Measurements from ENCODE around the gene LARP1.
A peak's percentile ranks its signal among the peaks of the same experiment; 100 is the strongest.
"Not testable (repeated sequence)": the region's sequence is repeated elsewhere in the genome, so short reads cannot be mapped to it uniquely, and the experiment has no call there.

Gene LARP1

DNA sequence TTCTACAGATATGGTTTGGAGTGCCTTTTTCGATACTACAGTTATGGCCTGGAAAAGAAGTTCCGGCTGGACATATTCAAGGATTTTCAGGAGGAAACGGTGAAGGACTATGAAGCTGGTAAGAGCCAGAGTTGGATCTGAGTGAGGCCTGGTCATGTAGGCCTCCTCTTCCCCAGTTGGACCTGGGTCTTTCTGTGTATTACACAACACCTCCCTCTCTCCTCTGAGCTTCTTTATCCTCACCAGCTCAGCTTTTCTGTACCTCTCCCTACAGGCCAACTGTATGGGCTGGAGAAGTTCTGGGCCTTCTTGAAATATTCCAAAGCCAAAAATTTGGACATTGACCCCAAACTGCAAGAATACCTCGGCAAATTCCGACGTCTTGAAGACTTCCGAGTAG lies 56.1 kb downstream of the LARP1 start:
- peak overlapping the region; percentile 63 for H3K27ac Mint-ChIP-seq
- no peaks in the 10 kb centered on the region for H3K9me3 Mint-ChIP-seq
- ATAC-seq (replicated peaks): no peak
- no peaks in the 10 kb centered on the region for H3K27me3 Mint-ChIP-seq
- no peak overlapping the region for H3K4me3 Mint-ChIP-seq
- H3K36me3 Mint-ChIP-seq: peaks cover 49 to 67% of the 10 kb centered on the region in 2 donors
- no peak for DNase-seq
- H3K4me1 Mint-ChIP-seq: peaks cover 18 to 32% of the 10 kb centered on the region in 2 donors

DNA sequence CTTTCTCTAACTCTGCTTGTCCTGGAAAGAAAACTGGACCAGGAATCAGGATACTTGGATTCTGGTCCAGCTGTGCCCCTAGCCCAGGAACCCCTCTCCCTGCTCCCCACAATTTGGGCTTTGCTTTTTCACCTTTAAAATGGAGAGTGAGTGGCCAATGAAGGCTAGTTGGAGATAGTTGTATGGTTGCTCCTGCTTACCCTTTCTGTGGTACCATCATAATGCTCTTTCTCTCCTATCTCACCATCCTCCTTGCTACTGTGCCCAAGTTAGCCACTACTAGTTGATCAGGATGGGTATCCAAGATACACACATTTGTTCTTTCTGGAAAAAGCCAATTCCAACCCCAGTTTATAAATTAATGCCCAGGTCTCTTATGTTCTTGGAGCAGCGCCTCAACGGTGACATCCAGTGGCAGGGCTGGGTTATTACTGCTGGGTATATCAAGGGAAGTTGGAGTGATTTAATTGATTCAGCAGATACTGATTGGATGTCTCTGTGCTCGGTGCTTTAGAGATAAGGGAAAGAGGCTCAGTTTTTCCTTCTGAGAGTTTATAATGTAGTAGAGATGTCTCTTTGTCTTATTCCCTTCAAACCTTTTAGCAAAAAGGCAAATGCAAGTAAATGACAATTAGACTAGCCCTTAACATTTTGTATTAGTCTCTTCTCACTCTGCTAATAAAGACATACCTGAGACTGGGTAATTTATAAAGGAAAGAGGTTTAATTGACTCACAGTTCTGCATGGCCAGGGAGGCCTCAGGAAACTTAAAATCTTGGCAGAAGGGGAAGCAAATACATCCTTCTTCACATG lies 56.7 kb downstream of the LARP1 start:
- H3K4me1 Mint-ChIP-seq: peaks cover 18 to 37% of the 10 kb centered on the region in 2 donors
- H3K9me3 Mint-ChIP-seq: no peaks in the 10 kb centered on the region
- peak; percentile 34 for DNase-seq
- H3K27ac Mint-ChIP-seq: no peak overlapping the region
- ATAC-seq (replicated peaks): peak; percentile 73 to 76
- no peak overlapping the region for H3K4me3 Mint-ChIP-seq
- H3K36me3 Mint-ChIP-seq: peaks cover 53 to 67% of the 10 kb centered on the region in 2 donors
- no peaks in the 10 kb centered on the region for H3K27me3 Mint-ChIP-seq

DNA sequence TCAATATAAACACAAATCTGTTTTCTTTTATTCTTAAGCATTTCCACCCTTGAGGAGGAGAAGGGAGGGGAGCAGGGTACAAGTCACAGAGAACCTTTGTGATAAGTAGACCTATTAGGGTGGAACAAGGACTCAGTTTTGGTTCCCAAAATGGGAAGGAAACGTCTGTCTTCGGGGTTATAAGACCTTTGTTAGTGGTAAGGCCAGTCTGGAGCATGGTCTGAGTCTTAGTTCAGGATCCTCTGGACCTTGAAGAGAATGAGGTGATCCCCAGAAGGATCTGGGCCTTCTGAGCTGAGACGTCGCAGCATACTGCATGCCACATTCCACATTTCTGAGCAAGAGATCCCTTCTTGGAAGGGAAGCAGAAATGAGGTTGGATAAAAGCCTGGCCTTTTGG lies 58.0 kb downstream of the LARP1 start:
- Mint-ChIP-seq H3K9me3 (no peaks in the 10 kb centered on the region), H3K27ac (peak overlapping the region; percentile 47), H3K4me3 (no peak overlapping the region), H3K27me3 (no peaks in the 10 kb centered on the region), H3K4me1 (peaks cover 18 to 37% of the 10 kb centered on the region in 2 donors), H3K36me3 (peaks cover 54 to 68% of the 10 kb centered on the region in 2 donors)
- ATAC-seq (replicated peaks) (peak; percentile 63 to 72), DNase-seq (no peak)

DNA sequence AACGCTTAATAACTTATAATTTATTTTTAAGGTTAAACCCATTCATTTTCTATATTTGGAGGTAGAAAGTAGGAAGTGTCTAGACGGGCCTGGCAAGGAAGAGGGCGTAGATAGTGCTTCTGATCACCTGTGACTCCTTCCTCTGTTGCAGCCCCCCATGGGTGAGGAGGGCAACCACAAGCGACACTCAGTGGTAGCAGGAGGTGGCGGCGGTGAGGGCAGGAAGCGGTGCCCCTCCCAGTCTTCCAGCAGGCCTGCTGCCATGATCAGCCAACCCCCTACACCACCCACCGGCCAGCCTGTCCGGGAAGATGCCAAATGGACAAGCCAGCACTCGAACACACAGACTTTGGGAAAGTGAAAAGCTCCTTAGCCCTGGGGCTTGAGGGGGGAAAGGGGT lies 58.6 kb downstream of the LARP1 start:
- Mint-ChIP-seq H3K4me3 (no peak overlapping the region), H3K27ac (peak overlapping the region; percentile 25), H3K4me1 (peaks cover 19 to 37% of the 10 kb centered on the region in 2 donors), H3K9me3 (no peaks in the 10 kb centered on the region), H3K27me3 (no peaks in the 10 kb centered on the region), H3K36me3 (peaks cover 50 to 66% of the 10 kb centered on the region in 2 donors)
- ATAC-seq (replicated peaks) (peak in 1 of 2 donors; percentile 44), DNase-seq (no peak)

DNA sequence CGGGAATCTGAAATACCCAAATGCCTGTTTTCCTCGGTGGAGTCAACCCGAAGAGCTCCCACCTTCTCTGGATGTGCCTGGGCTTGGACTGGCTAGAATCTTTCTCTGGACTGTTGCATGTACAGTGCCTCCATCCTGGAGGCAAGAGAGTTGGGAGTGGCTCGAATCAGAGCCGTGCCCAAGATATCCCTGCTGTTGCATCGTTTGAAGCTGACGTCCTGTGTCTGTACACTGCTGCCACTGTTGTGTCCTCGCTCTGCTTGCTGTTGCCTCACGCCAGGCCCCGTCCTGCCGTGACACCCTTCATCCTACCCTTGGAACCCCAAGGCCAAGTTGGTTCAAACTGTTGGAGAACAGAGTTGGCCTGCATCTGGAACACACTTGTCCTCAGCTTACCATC lies 59.8 kb downstream of the LARP1 start:
- Mint-ChIP-seq H3K27ac (peak overlapping the region; percentile 82), H3K4me1 (peaks cover 21 to 37% of the 10 kb centered on the region in 2 donors), H3K9me3 (no peaks in the 10 kb centered on the region), H3K36me3 (peaks cover 57 to 71% of the 10 kb centered on the region in 2 donors), H3K4me3 (no peak overlapping the region), H3K27me3 (no peaks in the 10 kb centered on the region)
- no peak for ATAC-seq (replicated peaks)
- no peak for DNase-seq

DNA sequence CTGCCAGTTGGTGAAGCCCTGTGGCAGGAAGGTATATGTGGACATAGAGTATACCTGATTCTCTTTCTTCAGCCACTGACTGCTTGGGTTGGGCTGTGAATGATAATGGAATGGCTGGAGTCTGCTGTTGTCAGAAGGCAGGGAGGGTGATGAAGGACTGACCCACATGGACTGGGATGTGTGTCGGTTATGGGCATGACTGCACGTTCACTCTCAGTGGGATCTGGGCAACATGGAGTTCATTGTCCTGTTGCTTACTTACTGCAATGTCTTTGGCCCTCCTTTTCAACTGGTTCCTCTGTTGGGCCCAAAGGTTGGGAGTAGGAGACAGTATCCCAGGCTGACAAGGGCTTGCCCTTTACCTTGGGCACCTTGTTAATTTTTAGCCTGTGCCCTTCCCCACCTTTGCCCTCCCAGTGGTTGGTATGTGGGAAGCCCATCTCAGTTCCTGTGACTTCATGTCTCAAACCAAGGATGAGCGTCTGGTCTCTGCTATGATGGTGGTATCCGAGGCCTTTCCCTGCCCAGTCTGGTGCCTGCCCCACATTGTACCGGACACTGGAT lies 60.6 kb downstream of the LARP1 start:
- Mint-ChIP-seq H3K36me3 (peaks cover 62 to 78% of the 10 kb centered on the region in 2 donors), H3K4me1 (peaks cover 21 to 37% of the 10 kb centered on the region in 2 donors), H3K9me3 (no peaks in the 10 kb centered on the region), H3K27ac (peak overlapping the region; percentile 34), H3K27me3 (no peaks in the 10 kb centered on the region), H3K4me3 (no peak overlapping the region)
- DNase-seq (no peak), ATAC-seq (replicated peaks) (no peak)

DNA sequence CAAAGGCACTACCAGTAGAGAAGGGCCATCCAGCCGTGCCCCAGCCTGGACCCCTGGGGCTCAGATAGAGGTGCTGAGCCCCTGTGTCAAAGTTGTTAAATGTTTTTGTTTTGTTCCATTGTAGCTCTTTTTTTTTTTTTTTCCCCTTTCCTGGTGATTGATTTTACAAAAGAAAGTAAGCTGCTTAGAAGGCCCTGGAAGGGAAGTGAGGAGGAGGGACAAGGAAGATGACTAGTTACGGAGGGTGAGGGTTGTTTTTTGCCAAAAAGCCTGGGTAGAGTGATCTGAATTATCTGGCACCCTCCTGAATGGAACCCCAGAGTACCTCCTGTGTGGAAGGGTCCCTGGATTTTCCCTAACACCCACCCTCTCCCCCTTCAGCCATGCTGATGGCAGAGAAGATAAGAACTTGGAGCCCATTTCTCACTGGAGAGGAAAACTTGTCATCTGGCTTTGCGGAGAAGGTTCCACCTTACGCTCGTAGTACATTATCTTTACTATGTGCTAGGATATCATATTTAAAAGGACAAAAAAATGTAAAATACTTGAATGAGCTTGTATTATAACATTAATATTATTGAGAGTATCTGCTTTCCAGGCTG lies 61.8 kb downstream of the LARP1 start:
- H3K36me3 Mint-ChIP-seq: peaks cover 70 to 80% of the 10 kb centered on the region in 2 donors
- peaks cover 15 to 26% of the 10 kb centered on the region in 2 donors for H3K4me1 Mint-ChIP-seq

DNA sequence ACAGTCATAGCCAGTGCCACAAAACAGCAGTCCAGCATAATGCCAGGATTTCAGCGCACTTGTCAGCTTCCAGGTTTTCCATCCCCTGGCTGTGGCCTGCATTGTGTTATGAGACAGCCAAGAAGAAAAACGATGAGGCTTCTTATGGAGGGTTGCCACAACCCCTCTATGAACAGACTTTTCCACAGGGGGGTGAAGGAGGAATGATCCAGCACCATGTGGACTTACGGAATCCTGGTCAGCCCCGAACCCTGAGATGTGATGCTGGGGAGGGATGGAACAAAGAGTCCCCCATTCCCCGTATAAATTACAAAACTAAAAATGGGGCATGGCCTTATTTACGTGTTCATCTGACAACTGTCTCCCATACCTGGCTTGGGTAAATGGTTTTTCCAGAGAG lies 62.6 kb downstream of the LARP1 start:
- no peak overlapping the region for H3K4me3 Mint-ChIP-seq
- no peaks in the 10 kb centered on the region for H3K27me3 Mint-ChIP-seq
- H3K27ac Mint-ChIP-seq: no peak overlapping the region
- ATAC-seq (replicated peaks) (no peak), DNase-seq (no peak)
- H3K9me3 Mint-ChIP-seq: no peaks in the 10 kb centered on the region
- H3K36me3 Mint-ChIP-seq: peaks cover 66 to 79% of the 10 kb centered on the region in 2 donors
- peaks cover 12 to 18% of the 10 kb centered on the region in 2 donors for H3K4me1 Mint-ChIP-seq

More for the DNA sequence above, 61.8 kb downstream of the LARP1 start:
- H3K9me3 Mint-ChIP-seq: no peaks in the 10 kb centered on the region
- no peak for DNase-seq
- H3K27ac Mint-ChIP-seq: no peak overlapping the region
- H3K4me3 Mint-ChIP-seq: no peak overlapping the region
- H3K27me3 Mint-ChIP-seq: no peaks in the 10 kb centered on the region
- no peak for ATAC-seq (replicated peaks)

DNA sequence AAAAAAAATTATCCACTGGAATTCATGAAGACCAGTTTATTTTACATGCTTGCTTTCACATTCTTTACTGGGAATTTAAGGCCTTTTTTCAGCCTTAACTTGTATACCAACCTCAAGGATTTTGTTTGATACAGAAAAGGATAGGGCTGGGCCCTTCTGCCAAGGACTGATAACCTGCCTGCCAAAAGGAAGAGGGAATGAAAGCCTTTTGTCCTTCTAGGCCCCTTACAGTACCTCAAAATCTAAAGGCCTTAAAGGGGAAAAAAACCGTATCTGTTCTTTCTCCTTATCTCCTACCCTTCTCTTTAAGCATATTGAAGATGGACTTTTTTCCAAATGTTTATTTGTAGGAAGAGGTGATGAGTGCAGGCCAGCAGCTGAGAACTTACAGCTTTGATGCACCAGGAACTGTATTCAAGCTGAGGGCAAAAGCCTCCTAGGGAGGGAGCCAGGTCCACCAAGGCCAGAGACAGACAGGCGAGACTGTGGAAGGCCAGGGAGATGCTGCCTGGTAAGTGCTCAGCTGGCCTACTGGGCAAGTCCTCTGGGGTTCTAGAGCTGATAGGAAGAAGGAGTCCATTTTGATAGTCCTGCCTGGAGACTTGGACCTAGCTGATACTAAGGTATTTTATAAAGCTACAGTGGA lies 63.4 kb downstream of the LARP1 start:
- H3K36me3 Mint-ChIP-seq: peaks cover 68 to 81% of the 10 kb centered on the region in 2 donors
- DNase-seq: no peak
- peaks cover 6 to 12% of the 10 kb centered on the region in 2 donors for H3K4me1 Mint-ChIP-seq
- peak overlapping the region; percentile 49 for H3K27ac Mint-ChIP-seq
- ATAC-seq (replicated peaks): no peak
- H3K4me3 Mint-ChIP-seq: no peak overlapping the region
- H3K27me3 Mint-ChIP-seq: no peaks in the 10 kb centered on the region
- H3K9me3 Mint-ChIP-seq: no peaks in the 10 kb centered on the region

DNA sequence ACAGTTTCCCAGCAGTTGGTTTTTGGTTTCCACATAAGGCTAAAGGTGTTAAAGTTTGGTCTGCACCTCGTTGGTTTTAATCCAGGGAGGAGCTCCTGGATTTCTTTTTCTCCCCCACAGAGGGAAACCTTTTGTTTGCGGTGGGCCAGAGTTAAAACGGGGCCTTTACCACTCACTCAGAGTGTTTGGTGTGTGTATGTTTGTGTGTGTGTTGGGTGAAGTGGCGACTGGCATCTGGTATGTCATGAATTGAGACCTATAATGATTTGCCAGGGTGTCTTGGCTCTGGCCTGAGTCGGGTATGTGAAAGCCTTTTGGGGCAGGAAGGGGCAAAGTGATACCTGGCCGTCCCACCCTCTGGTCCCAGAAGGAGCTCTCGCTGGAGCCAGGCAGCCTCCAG lies 64.4 kb downstream of the LARP1 start:
- Mint-ChIP-seq H3K27ac (peak overlapping the region; percentile 42), H3K4me3 (no peak overlapping the region), H3K9me3 (no peaks in the 10 kb centered on the region), H3K36me3 (peaks cover 70 to 82% of the 10 kb centered on the region in 2 donors), H3K4me1 (peaks cover 6 to 12% of the 10 kb centered on the region in 2 donors), H3K27me3 (no peaks in the 10 kb centered on the region)
- no peak for ATAC-seq (replicated peaks)
- no peak for DNase-seq

DNA sequence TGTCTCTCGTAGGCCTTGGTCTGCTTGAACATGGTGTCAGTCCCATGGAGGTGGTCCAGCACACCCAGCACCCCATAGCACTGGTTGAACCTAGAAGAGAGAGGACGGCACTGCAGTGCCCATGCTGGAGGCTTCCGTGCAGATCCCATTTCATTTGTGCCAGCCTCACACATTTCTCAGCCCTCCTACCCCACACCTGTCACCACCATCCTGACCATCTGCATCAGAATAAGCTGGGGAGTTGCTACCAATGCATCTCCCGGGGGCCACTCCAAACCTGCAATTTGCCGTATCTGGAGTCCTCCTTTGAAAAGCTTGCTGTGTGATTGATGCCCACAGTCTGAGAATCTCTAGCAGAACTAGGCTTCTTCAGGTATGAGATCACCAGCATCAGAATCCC lies 65.2 kb downstream of the LARP1 start:
- ATAC-seq (replicated peaks) (no peak), DNase-seq (no peak)
- Mint-ChIP-seq H3K36me3 (peaks cover 61 to 76% of the 10 kb centered on the region in 2 donors), H3K9me3 (no peaks in the 10 kb centered on the region), H3K27me3 (no peaks in the 10 kb centered on the region), H3K27ac (peak overlapping the region; percentile 81), H3K4me1 (peaks cover 6 to 11% of the 10 kb centered on the region in 2 donors), H3K4me3 (no peak overlapping the region)

DNA sequence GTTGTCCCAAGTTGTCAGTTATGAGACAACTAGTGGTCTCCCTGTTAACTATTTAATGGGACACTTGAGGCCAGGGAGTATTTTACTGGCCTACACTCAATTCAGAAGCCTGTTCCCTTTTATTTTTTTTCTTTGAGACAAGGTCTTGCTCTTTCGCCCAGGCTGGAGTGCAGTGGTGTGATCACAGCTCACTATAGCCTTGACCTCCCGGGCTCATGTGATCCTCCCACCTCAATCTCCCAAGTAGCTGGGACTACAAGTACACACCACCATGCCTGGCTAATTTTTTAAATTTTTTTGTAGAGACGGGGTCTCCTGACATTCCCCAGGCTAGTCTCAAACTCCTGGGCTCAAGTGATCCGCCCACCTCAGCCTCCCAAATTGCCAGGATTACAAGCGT lies 67.7 kb downstream of the LARP1 start:
- peaks cover 52 to 66% of the 10 kb centered on the region in 2 donors for H3K36me3 Mint-ChIP-seq
- H3K4me3 Mint-ChIP-seq; H3K27ac Mint-ChIP-seq; ATAC-seq (replicated peaks); H3K9me3 Mint-ChIP-seq; DNase-seq; H3K27me3 Mint-ChIP-seq; H3K4me1 Mint-ChIP-seq: not testable (repeated sequence)

DNA sequence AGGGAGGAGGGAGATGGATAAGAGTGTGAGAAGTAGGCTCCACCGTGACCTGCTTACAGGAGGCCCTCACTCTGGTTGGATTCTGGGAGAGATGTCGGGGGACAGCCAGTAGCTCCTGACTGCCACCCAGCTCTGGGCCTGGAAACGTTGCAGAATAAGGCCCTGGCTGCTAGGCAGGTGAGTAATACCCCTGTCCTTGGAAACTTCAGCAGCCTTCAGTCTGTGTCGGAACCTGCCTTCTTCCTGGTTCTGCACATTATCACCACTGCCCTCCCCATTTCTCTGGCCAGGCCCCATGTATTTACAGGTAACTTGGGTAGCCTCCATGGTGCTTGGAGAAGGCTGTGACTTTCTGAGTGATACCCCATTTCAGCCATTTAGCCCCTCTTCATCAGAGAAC lies 68.4 kb downstream of the LARP1 start:
- Mint-ChIP-seq H3K27ac (peak overlapping the region; percentile 65), H3K9me3 (no peaks in the 10 kb centered on the region), H3K4me3 (no peak overlapping the region), H3K36me3 (peaks cover 58 to 70% of the 10 kb centered on the region in 2 donors), H3K27me3 (no peaks in the 10 kb centered on the region), H3K4me1 (peaks cover 0 to 7% of the 10 kb centered on the region in 2 donors)
- ATAC-seq (replicated peaks): no peak
- no peak for DNase-seq

DNA sequence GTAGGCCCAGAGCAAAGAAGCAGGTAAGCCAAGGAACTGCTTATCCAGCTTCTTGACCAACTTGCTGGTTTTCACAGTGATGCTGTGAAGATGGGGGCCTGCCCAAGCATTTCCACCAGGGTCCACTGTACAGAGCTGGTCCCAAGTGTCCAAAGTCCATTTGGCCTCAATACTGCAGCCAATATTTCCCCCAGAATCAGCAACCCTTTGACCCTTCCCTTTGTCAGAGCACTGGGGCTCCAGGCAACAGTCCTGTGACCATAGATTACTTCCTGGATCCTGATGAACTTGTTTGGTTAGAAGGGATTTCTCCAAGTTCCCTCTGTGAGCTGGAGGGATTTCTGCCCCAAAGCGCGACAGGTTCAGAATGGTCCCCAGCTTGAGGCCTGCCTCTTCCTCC lies 68.9 kb downstream of the LARP1 start:
- DNase-seq (no peak), ATAC-seq (replicated peaks) (no peak)
- Mint-ChIP-seq H3K9me3 (no peaks in the 10 kb centered on the region), H3K27ac (no peak overlapping the region), H3K27me3 (no peaks in the 10 kb centered on the region), H3K36me3 (peaks cover 55 to 67% of the 10 kb centered on the region in 2 donors), H3K4me3 (no peak overlapping the region), H3K4me1 (peaks cover 0 to 5% of the 10 kb centered on the region in 2 donors)

Measured in stimulated activated naive B cell treated with anti-CD40 and anti-IgM and Interleukin-4, amounts not matched to agents 10 μg/mL and 1 μg/mL and 100 μg/mL, for 72 hours (primary cell).